Neural crest cell (in vitro differentiated cells): ENCODE data around the gene GLIS1. TPM values are rescaled to one million over a fixed set of nuclear protein-coding genes. Genes with fewer than 3 reads are reported as not detected.

Source experiments
- DNase-seq: peaks from one replicate; pipeline ENCODE4 v3.0.0; 2021; ENCODE audit warnings: low read depth, mixed read lengths, low spot score
- H3K27ac Mint-ChIP-seq: one replicate; pipeline ENCODE4 v1.8.0; 2021; ENCODE audit warnings: mild to moderate bottlenecking, mixed read lengths; ENCODE audit not compliant: unreplicated experiment
- H3K27me3 Mint-ChIP-seq: 2 replicates; pipeline ENCODE4 v1.8.0; 2021; ENCODE audit warnings: low read depth, mild to moderate bottlenecking, mixed read lengths
- H3K36me3 Mint-ChIP-seq: 2 replicates; pipeline ENCODE4 v1.8.0; 2021; ENCODE audit warnings: low read depth, mild to moderate bottlenecking, mixed read lengths
- H3K4me1 Mint-ChIP-seq: 2 replicates; pipeline ENCODE4 v1.8.0; 2021; ENCODE audit warnings: mixed read lengths
- H3K4me3 Mint-ChIP-seq: one replicate; pipeline ENCODE4 v1.8.0; 2021; ENCODE audit warnings: mild to moderate bottlenecking, mixed read lengths
- H3K9me3 Mint-ChIP-seq: 2 replicates; pipeline ENCODE4 v1.8.0; 2021; ENCODE audit warnings: mixed read lengths
- total RNA-seq: library from RNA; stranded (reverse); gene quantifications from 2 replicates; pipeline ENCODE4 v1.2.1, GENCODE V29; 2021
- TF ChIP-seq, protein P1 (sequence below): fragments of 200-600 bp; sonication (generic); conservative IDR thresholded peaks from 2 replicates; pipeline ENCODE4 v1.5.0; 2021; ENCODE audit warnings: antibody characterized with exemption, mild to moderate bottlenecking

Gene GLIS1
- total RNA-seq, 1 donor from 2014 or later, result not detected

DNA sequence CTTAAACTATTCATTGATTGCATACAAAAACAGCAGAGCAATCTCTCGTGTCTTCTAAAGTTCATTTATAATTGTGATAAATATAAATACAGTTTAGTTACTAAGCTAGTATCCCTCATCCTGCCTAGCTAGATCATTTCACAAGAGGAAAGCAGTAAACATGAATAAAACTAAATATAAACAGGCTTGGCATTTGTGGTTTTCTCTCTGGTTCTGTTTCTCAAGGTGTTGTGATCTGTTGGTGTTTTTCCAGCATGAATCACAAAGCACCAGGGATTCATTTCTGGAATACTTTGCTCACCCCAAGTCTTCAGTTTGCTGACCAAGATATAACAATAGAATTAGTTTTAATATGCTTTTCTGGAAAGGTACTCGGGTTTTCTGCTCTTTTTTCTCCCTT lies 32.7 kb upstream of the GLIS1 start:
- no peaks in the 10 kb centered on the region for H3K27me3 Mint-ChIP-seq
- H3K4me3 Mint-ChIP-seq, result no peak overlapping the region
- no peak for DNase-seq
- TF ChIP-seq, protein P1, sequence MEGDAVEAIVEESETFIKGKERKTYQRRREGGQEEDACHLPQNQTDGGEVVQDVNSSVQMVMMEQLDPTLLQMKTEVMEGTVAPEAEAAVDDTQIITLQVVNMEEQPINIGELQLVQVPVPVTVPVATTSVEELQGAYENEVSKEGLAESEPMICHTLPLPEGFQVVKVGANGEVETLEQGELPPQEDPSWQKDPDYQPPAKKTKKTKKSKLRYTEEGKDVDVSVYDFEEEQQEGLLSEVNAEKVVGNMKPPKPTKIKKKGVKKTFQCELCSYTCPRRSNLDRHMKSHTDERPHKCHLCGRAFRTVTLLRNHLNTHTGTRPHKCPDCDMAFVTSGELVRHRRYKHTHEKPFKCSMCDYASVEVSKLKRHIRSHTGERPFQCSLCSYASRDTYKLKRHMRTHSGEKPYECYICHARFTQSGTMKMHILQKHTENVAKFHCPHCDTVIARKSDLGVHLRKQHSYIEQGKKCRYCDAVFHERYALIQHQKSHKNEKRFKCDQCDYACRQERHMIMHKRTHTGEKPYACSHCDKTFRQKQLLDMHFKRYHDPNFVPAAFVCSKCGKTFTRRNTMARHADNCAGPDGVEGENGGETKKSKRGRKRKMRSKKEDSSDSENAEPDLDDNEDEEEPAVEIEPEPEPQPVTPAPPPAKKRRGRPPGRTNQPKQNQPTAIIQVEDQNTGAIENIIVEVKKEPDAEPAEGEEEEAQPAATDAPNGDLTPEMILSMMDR, result no peak
- no peak overlapping the region for H3K27ac Mint-ChIP-seq
- H3K36me3 Mint-ChIP-seq, result peaks cover 2% of the 10 kb centered on the region
- H3K4me1 Mint-ChIP-seq, result no peaks in the 10 kb centered on the region
- H3K9me3 Mint-ChIP-seq, result no peaks in the 10 kb centered on the region

GRCh38 chr1:53769780-53770179 lies 30.8 kb upstream of the GLIS1 start:
- TF ChIP-seq, protein P1, result no peak
- Mint-ChIP-seq H3K36me3 (peaks cover 4% of the 10 kb centered on the region), H3K27ac (no peak overlapping the region), H3K4me1 (peaks cover 9% of the 10 kb centered on the region), H3K27me3 (no peaks in the 10 kb centered on the region), H3K4me3 (no peak overlapping the region), H3K9me3 (no peaks in the 10 kb centered on the region)
- DNase-seq, result no peak

DNA sequence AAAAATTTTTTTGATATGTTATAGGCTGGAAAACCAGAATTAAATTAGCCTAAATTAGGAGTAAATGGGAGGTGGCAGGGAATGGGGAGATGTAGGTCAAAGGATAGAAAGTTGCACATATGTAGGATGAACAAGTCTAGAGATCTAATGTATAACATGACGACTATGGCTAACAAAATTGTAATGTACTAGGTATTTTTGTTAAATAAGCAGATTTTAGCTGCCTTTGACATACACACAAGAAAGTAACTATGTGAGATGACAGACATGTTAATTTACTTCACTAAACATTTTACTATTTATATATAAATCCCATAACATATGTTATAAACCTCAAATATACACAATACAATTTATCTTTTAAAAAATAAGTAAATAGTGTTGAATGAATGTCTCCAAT lies 30.2 kb upstream of the GLIS1 start:
- Mint-ChIP-seq H3K4me3 (no peak overlapping the region), H3K27me3 (no peaks in the 10 kb centered on the region), H3K36me3 (peaks cover 4% of the 10 kb centered on the region), H3K4me1 (peaks cover 9% of the 10 kb centered on the region), H3K27ac (no peak overlapping the region), H3K9me3 (no peaks in the 10 kb centered on the region)
- TF ChIP-seq, protein P1, result no peak
- no peak for DNase-seq

DNA sequence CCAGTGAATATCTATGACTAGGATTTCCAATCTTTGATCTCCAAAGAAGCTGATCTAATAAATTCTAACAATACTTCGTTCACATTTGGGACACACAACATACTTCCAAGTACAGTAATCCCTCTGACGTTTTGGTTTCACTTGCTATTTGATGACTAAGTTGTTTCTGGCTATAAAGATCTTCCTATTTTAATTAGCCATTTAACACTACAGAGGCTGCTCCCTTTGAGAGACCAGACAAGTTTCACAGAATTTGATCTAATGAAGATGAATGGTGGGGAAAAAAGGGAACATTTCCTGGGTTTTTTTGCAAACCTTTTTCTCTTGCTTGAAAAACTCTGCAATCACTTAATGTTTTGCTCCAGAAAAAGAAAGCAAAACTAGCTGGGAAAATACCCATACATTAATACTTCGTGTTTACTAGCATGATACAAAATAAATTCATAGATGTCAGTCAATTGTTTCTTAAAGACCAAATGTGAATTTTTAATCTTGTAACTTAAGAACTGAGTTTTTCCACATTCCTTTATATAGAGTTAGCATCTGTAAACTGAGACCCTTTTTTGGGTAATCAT lies 28.0 kb upstream of the GLIS1 start:
- H3K9me3 Mint-ChIP-seq, result no peaks in the 10 kb centered on the region
- H3K4me3 Mint-ChIP-seq, result no peak overlapping the region
- TF ChIP-seq, protein P1, result no peak
- H3K27ac Mint-ChIP-seq, result no peak overlapping the region
- H3K4me1 Mint-ChIP-seq, result peaks cover 9% of the 10 kb centered on the region
- peaks cover 8% of the 10 kb centered on the region for H3K36me3 Mint-ChIP-seq
- no peak for DNase-seq
- no peaks in the 10 kb centered on the region for H3K27me3 Mint-ChIP-seq

- TF ChIP-seq, protein P1, result no peak
- H3K36me3 Mint-ChIP-seq, result peaks cover 8% of the 10 kb centered on the region
- DNase-seq, result no peak
- no peaks in the 10 kb centered on the region for H3K27me3 Mint-ChIP-seq
- no peaks in the 10 kb centered on the region for H3K9me3 Mint-ChIP-seq
- H3K27ac Mint-ChIP-seq, result no peak overlapping the region
- no peak overlapping the region for H3K4me3 Mint-ChIP-seq
- H3K4me1 Mint-ChIP-seq, result peaks cover 9% of the 10 kb centered on the region
These were observed 27.3 kb upstream of the GLIS1 start for GRCh38 chr1:53766194-53766742.
